HL-60 (cell line): ENCODE measurements around the gene ASCC1.

Source experiments
- TF ChIP-seq, protein P1 (sequence below): IDR thresholded peaks from one replicate; pipeline ENCODE4 v1.5.1; 2011; ENCODE audit warnings: low read length, control low read depth, inconsistent platforms; ENCODE audit not compliant: insufficient read depth
- TF ChIP-seq, protein P2 (sequence below): IDR thresholded peaks from 2 replicates; pipeline ENCODE4 v1.6.1; 2012; ENCODE audit warnings: low read depth; ENCODE audit not compliant: insufficient replicate concordance

DNA sequence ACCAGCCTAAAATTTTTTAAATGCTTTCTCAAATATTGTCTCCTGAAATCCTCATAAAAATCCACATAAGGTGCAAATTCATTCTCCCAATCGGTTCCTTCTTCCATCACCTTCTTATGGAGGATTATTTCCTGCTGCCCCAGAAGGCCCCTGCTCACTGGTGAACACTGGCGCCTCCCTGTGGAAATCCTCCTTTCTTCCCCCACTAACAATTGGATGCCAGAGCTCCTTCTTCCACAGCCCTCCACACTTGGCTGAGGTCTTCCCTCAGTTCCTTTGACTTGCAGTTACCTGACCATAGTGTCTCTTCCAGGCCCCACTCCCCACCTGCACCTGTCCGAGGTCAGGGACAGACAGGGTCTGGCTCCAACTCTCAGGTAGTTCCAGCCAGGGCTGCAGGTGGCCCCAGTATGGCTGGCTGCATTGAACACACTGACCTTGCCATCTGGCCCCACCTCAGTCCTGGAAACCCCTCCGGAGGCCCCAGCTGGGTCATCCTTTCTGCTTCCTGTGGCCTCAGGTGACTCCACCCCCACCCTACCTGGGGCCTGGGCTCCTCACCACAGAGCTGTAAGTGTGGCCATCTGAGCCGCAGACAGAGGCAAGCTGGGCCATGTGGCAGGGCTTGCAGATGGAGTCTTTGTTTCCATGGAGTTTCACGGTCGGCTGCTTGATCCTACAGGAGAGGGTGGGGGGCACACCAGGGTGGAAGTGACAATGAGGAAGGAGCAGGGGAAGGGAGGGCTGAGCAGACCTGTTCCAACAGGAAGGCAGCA lies 146.1 kb downstream of the ASCC1 start:
- TF ChIP-seq, protein P1, sequence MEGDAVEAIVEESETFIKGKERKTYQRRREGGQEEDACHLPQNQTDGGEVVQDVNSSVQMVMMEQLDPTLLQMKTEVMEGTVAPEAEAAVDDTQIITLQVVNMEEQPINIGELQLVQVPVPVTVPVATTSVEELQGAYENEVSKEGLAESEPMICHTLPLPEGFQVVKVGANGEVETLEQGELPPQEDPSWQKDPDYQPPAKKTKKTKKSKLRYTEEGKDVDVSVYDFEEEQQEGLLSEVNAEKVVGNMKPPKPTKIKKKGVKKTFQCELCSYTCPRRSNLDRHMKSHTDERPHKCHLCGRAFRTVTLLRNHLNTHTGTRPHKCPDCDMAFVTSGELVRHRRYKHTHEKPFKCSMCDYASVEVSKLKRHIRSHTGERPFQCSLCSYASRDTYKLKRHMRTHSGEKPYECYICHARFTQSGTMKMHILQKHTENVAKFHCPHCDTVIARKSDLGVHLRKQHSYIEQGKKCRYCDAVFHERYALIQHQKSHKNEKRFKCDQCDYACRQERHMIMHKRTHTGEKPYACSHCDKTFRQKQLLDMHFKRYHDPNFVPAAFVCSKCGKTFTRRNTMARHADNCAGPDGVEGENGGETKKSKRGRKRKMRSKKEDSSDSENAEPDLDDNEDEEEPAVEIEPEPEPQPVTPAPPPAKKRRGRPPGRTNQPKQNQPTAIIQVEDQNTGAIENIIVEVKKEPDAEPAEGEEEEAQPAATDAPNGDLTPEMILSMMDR: no peak
- TF ChIP-seq, protein P2, sequence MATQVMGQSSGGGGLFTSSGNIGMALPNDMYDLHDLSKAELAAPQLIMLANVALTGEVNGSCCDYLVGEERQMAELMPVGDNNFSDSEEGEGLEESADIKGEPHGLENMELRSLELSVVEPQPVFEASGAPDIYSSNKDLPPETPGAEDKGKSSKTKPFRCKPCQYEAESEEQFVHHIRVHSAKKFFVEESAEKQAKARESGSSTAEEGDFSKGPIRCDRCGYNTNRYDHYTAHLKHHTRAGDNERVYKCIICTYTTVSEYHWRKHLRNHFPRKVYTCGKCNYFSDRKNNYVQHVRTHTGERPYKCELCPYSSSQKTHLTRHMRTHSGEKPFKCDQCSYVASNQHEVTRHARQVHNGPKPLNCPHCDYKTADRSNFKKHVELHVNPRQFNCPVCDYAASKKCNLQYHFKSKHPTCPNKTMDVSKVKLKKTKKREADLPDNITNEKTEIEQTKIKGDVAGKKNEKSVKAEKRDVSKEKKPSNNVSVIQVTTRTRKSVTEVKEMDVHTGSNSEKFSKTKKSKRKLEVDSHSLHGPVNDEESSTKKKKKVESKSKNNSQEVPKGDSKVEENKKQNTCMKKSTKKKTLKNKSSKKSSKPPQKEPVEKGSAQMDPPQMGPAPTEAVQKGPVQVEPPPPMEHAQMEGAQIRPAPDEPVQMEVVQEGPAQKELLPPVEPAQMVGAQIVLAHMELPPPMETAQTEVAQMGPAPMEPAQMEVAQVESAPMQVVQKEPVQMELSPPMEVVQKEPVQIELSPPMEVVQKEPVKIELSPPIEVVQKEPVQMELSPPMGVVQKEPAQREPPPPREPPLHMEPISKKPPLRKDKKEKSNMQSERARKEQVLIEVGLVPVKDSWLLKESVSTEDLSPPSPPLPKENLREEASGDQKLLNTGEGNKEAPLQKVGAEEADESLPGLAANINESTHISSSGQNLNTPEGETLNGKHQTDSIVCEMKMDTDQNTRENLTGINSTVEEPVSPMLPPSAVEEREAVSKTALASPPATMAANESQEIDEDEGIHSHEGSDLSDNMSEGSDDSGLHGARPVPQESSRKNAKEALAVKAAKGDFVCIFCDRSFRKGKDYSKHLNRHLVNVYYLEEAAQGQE: no peak
